ENCODE measurements around the gene COL28A1.

The COL28A1 gene

DNA sequence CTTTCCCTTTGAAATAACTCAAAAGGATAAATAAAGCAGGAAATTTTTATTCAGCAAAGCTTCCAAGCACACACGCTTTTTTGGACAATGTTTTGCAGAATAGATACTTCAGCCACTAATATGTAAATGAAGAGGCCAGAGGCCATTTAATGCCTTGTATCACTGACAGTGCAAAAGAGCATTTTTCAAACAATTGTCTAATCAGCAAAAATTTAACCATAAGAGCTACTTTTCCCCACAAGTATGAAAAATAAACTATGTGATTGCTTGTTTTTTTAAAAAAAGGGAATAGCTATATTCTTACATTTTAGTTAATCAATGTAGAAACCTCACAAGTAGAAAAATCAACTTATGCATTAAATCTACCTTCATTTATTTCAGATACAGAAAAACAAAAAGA lies 99.7 kb downstream of the COL28A1 start:
- H3K4me3 Mint-ChIP-seq: no peak overlapping the region
- no peaks in the 10 kb centered on the region for H3K27me3 Mint-ChIP-seq
- no peaks in the 10 kb centered on the region for H3K4me1 Mint-ChIP-seq (ENCODE audit: low read depth)
- H3K36me3 Mint-ChIP-seq: peaks cover 3% of the 10 kb centered on the region
- no peak overlapping the region for H3K27ac Mint-ChIP-seq
- no peaks in the 10 kb centered on the region for H3K9me3 Mint-ChIP-seq (ENCODE audit: low read depth)

DNA sequence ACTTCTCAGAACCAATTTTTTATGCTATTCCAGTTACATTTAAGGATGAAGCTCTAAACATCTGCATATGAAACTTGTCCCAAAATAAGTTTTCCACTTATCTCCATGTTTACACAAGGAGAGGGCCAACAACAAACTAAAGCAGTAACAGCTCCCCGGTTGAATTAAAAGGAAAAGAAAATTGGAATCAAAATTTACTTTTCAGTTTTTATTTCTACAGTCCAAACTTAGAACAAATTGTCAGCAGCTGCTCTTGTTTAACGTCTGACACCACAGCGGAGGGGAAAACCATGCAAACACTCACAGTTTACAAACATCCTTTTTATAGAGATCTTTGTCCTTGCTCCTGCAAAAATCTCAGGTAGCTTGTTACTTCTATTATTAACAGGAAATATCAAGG lies 101.3 kb downstream of the COL28A1 start:
- no peaks in the 10 kb centered on the region for H3K27me3 Mint-ChIP-seq
- H3K36me3 Mint-ChIP-seq: peaks cover 3% of the 10 kb centered on the region
- no peak overlapping the region for H3K4me3 Mint-ChIP-seq
- no peak overlapping the region for H3K27ac Mint-ChIP-seq
- H3K9me3 Mint-ChIP-seq (ENCODE audit: low read depth): no peaks in the 10 kb centered on the region
- H3K4me1 Mint-ChIP-seq (ENCODE audit: low read depth): no peaks in the 10 kb centered on the region

DNA sequence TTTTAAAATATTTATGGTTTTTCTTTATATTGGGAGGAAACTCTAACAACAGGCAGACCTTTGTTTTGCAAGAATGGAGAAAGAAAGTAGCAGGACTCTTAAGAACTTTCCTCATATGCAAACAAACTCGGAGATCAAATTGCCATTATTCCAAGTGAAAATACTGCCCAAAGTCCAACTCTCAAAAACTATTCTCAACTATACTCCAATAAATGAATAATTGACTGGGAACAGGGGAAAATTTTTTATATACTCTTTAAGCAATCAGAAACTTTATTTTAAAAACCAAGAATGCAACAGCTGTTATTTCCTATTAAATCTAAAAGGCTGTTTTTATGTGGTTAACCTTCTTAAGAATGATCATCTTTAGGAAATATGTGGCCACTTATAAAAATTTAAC lies 101.9 kb downstream of the COL28A1 start:
- Mint-ChIP-seq H3K27me3 (no peaks in the 10 kb centered on the region), H3K9me3 (ENCODE audit: low read depth) (no peaks in the 10 kb centered on the region), H3K4me3 (no peak overlapping the region), H3K36me3 (peaks cover 3% of the 10 kb centered on the region), H3K4me1 (ENCODE audit: low read depth) (no peaks in the 10 kb centered on the region), H3K27ac (no peak overlapping the region)

DNA sequence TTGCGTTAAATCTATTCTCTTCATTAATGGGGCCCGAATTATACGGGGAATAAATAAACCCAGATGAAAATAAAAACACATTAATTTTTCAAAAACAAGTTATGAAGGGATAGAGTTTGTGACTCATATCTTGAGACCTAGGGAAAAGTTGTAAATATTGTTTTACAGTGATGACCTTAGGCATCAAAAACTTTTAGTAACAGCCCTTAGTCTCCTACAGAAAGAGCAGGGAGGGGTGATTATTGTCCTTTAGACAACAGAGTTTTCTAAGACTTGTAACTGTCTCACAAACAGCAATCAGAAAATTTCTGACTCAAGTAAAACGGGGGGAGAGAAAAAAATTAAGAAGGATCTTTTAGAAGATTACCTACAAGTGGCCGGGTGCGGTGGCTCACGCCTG lies 102.7 kb downstream of the COL28A1 start:
- no peaks in the 10 kb centered on the region for H3K9me3 Mint-ChIP-seq (ENCODE audit: low read depth)
- H3K36me3 Mint-ChIP-seq: peaks cover 3% of the 10 kb centered on the region
- H3K27me3 Mint-ChIP-seq: no peaks in the 10 kb centered on the region
- H3K27ac Mint-ChIP-seq: no peak overlapping the region
- no peak overlapping the region for H3K4me3 Mint-ChIP-seq
- no peaks in the 10 kb centered on the region for H3K4me1 Mint-ChIP-seq (ENCODE audit: low read depth)

DNA sequence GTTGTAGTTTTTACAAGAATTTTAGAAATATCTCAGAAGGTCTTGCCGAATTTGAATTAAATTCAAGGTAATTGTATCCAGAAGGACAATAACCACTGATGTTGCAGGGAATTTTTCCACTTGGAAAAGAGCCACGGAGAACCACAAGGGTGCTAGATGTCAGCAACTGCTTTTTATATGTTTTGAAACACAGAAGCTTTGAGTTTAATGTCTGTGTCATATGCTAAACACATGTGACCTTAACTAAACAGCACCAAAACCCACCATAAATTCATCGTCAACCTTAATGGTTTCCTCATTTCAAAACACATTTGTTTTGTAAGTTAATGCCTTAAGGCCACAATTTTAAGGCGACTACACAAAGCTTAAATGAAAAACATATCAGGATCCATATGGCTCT lies 106.9 kb downstream of the COL28A1 start:
- Mint-ChIP-seq H3K36me3 (peaks cover 3% of the 10 kb centered on the region), H3K4me1 (ENCODE audit: low read depth) (peaks cover 12% of the 10 kb centered on the region), H3K4me3 (no peak overlapping the region), H3K9me3 (ENCODE audit: low read depth) (no peaks in the 10 kb centered on the region), H3K27me3 (no peaks in the 10 kb centered on the region), H3K27ac (no peak overlapping the region)

DNA sequence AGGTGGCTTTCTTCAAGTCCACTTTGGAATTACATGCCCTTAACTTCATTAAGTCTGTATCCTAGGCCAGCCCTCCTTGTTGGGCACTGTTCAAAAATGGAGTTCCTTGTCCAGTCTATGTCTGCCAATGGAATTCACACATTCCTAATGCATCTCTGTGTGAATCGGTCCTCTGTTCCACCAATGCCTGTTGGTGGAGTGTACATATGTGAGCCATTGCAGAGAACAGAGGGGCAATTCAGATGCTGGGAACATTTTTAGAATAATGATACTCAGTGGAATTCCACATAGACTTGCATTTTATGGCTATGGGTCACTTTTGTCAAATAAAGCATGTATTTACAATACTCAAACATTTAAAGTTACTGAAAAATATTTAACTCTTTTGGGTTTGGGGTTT lies 108.3 kb downstream of the COL28A1 start:
- Mint-ChIP-seq H3K4me1 (ENCODE audit: low read depth) (peaks cover 12% of the 10 kb centered on the region), H3K27me3 (no peaks in the 10 kb centered on the region)

DNA sequence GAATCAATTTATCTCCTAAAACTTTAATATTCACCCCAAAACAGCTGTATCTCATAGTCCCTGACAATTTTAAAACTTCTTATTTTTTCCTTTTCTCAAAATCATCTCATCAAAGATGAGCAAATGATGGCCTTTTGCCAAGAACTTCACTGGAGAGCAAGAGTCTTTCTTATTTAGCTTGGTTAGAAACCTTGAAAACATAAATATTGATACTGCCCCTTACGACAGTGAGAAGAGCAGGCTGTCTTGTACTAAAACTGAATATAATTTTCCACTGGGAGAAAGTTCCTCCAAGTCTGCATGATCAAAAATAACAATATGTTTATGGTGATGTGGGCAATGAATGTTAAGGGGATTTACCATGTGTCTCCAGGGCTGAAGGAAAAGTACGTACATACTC lies 109.0 kb downstream of the COL28A1 start:
- Mint-ChIP-seq H3K27ac (no peak overlapping the region), H3K4me1 (ENCODE audit: low read depth) (peaks cover 12% of the 10 kb centered on the region), H3K9me3 (ENCODE audit: low read depth) (no peaks in the 10 kb centered on the region), H3K27me3 (no peaks in the 10 kb centered on the region), H3K4me3 (no peak overlapping the region), H3K36me3 (no peaks in the 10 kb centered on the region)

More for the DNA sequence above, 108.3 kb downstream of the COL28A1 start:
- H3K9me3 Mint-ChIP-seq (ENCODE audit: low read depth): no peaks in the 10 kb centered on the region
- no peak overlapping the region for H3K4me3 Mint-ChIP-seq
- H3K27ac Mint-ChIP-seq: no peak overlapping the region
- H3K36me3 Mint-ChIP-seq: peaks cover 3% of the 10 kb centered on the region

DNA sequence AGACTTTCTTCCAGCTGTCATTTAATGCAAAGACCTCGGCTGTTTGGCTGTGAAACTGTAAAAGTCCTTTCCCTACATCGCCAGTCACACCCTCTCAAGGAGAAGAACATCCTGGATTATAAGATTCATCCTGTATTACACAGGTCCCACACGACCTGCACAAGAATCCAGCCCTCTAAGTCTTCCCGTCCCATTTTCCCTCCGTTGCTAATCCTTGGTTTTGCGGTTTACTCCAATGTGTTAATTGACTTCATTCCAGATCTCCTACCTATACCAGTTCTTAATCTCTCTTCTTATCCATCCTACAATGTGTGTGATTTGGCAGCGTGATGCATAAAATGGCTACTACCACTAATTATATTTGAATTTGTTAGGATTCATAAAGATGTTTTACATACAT lies 110.4 kb downstream of the COL28A1 start:
- Mint-ChIP-seq H3K4me3 (peak overlapping the region; percentile 43), H3K4me1 (ENCODE audit: low read depth) (peaks cover 12% of the 10 kb centered on the region), H3K9me3 (ENCODE audit: low read depth) (no peaks in the 10 kb centered on the region), H3K27ac (no peak overlapping the region), H3K27me3 (no peaks in the 10 kb centered on the region), H3K36me3 (no peaks in the 10 kb centered on the region)

DNA sequence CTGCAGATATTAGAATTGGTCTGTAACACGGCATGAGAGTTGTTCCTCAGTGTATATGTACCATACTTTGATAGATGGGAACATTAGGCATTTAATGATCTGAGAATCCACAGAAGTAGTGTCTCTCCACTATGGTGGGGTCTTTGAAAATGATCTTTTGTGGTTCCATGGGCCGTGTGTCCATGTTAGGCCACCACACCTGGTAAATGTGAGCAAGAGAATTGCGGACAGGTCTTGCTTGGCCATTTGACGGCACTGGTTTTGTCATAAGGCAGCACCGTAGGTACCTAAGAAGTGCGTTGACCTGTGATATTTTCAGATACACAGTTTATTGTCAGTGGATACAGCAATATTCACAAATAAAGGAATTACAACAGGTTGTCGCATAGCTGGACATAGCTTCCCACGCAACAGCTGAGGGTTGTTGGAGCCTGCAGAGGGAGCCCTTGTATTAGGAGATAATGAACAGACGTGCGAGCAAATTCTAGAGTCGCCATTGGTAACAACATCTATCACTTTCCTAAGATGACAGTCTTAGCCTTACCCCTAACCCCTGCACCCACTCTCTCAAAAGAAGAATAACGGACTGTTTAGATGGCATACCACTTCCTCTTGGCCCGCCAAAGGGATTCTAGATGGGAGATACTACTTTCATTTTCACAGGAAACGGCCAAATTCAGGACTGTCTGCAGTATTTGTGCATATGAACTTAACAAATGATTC lies 111.4 kb downstream of the COL28A1 start:
- Mint-ChIP-seq H3K4me1 (ENCODE audit: low read depth) (peaks cover 12% of the 10 kb centered on the region), H3K36me3 (no peaks in the 10 kb centered on the region), H3K27ac (no peak overlapping the region), H3K4me3 (no peak overlapping the region), H3K9me3 (ENCODE audit: low read depth) (no peaks in the 10 kb centered on the region), H3K27me3 (no peaks in the 10 kb centered on the region)

DNA sequence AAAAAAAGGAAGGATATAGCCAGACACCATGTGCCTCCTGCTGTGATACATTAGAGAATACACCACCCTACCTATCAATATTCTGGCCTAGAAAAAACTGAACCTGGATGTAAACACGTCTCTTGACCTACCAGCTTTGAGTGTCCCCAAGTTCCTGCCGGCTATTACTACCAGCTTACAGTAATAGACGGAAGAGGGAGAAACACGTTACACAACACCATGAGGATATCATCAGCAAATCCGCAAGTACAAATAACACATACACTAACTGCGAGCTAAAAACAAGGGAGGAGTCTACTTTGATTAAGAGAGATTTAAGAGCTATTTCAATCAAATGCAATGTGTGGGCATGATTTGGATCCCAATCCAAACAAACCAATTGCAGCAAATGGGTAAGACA lies 113.0 kb downstream of the COL28A1 start:
- Mint-ChIP-seq H3K4me3 (no peak overlapping the region), H3K27ac (no peak overlapping the region), H3K9me3 (ENCODE audit: low read depth) (no peaks in the 10 kb centered on the region), H3K36me3 (no peaks in the 10 kb centered on the region), H3K4me1 (ENCODE audit: low read depth) (peaks cover 12% of the 10 kb centered on the region), H3K27me3 (no peaks in the 10 kb centered on the region)

DNA sequence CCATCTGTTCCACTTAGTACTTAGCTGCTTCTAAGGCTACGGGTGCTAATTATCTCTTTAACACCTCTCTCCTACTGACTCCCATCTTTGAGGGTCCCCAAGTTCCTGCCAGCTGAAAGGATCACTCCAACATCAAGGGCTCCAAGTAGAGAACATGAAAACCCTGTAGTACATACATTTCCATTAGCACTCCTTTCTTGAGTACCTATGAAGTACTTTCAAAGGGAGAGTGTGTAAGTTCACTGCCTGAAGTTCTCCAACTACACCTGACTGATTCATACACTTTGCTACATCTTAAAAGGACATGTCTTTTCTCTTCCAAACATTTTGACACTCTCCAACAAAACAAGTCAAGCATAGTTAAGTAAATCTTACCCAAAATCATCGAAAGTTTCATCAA lies 113.8 kb downstream of the COL28A1 start:
- no peak overlapping the region for H3K27ac Mint-ChIP-seq
- H3K36me3 Mint-ChIP-seq: no peaks in the 10 kb centered on the region
- no peaks in the 10 kb centered on the region for H3K27me3 Mint-ChIP-seq
- H3K4me3 Mint-ChIP-seq: no peak overlapping the region
- peaks cover 12% of the 10 kb centered on the region for H3K4me1 Mint-ChIP-seq (ENCODE audit: low read depth)
- H3K9me3 Mint-ChIP-seq (ENCODE audit: low read depth): no peaks in the 10 kb centered on the region

DNA sequence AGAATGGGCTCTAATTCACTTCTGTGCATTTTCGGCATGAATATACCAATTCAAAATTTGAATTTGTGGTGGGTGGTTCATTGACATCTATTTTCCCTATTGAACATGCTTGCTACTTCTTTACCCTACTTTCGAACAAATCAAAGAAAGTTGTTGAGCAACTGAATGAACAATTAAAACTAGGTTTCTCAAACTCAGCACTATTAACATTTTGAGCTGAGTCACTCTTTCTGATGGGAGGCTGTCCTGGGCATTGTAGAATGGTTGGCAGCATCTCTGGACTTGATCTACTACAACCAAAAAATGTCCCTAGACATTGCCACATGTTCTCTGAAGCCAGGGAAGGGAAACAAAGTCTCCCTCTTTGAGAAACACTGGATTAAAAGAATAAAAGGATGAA lies 116.7 kb downstream of the COL28A1 start:
- no peaks in the 10 kb centered on the region for H3K9me3 Mint-ChIP-seq (ENCODE audit: low read depth)
- no peak overlapping the region for H3K4me3 Mint-ChIP-seq
- no peaks in the 10 kb centered on the region for H3K36me3 Mint-ChIP-seq
- H3K27me3 Mint-ChIP-seq: no peaks in the 10 kb centered on the region
- no peak overlapping the region for H3K27ac Mint-ChIP-seq
- peaks cover 5% of the 10 kb centered on the region for H3K4me1 Mint-ChIP-seq (ENCODE audit: low read depth)

DNA sequence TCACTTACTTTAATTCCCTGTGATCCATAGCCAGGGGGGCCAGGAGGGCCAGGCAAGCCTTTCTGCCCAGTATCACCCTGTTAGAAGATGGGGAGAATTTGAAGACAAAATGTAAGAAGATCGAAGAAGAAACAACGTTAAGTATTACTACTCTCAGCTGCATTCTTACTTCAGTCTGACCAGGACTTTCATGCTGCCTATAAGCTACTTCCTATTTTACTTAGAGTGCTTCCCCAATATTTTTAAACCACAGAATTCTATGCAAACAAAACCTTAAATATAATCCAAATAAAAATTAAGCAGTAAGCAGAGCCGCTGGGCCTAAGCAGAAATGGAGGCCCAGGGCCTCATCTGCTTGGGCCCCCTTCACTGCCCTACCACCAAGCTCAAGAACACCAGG lies 117.8 kb downstream of the COL28A1 start:
- Mint-ChIP-seq H3K4me3 (no peak overlapping the region), H3K36me3 (peaks cover 2% of the 10 kb centered on the region), H3K4me1 (ENCODE audit: low read depth) (peaks cover 5% of the 10 kb centered on the region), H3K9me3 (ENCODE audit: low read depth) (no peaks in the 10 kb centered on the region), H3K27ac (no peak overlapping the region), H3K27me3 (no peaks in the 10 kb centered on the region)

DNA sequence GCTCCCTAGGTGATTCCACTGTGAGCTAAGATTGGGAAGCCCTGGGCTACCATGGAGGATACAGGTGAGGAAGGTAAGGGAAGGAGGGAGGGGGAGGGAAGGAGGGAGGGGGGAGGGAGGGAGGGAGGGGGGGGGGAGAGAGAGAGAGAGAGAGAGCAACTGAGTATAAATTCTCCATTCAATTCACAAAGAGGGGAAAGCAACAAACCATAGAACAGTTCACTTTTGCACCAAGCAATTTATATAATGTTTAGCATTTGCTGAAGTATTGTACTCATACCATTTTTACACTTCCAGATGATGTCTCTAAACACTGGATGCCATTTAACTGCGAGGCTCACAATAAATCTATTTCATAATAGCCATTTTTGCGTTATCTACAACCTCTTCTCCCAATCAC lies 118.3 kb downstream of the COL28A1 start:
- H3K9me3 Mint-ChIP-seq (ENCODE audit: low read depth): no peaks in the 10 kb centered on the region
- peaks cover 5% of the 10 kb centered on the region for H3K4me1 Mint-ChIP-seq (ENCODE audit: low read depth)
- H3K27ac Mint-ChIP-seq: no peak overlapping the region
- H3K27me3 Mint-ChIP-seq: no peaks in the 10 kb centered on the region
- H3K4me3 Mint-ChIP-seq: no peak overlapping the region
- H3K36me3 Mint-ChIP-seq: peaks cover 2% of the 10 kb centered on the region

DNA sequence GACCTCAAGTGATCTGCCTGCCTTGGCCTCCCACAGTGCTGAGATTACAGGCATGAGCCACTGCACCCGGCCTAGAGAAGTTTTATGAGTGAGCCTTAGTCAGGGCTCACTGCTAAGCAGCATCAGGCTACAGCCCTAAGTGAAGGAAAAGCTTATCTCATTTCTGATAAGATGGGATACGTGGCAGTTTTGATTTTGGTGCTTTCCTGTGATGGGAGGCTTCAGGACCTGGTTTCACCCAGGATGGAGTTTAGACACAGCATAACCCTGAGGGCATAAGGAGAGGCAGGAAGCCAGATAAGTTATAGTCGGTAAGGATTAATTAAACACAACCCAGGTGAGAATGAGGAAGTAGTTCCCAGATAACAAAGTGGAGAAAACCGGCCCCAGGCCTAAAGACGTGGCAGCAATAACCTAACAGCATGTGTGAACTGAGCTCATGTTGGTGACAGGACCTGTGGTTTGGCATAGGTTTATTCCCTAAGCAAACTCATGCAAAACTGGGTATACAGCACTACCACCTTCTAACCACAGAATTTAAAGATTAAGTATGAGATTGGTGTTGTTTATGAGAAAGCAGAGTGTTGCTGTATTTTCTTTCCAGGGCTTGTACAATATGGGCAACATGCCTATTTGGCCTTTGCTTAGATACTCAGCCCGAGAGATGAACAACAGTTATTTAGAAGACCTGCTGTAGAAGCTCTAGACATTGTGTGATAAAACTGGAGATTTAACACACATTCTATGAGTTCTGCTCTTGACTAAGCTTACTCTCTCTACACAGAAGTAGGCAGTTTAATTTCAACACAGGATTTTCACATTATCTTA lies 119.4 kb downstream of the COL28A1 start:
- Mint-ChIP-seq H3K27me3 (no peaks in the 10 kb centered on the region), H3K27ac (no peak overlapping the region), H3K4me3 (no peak overlapping the region), H3K4me1 (ENCODE audit: low read depth) (peaks cover 5% of the 10 kb centered on the region), H3K36me3 (peaks cover 2% of the 10 kb centered on the region), H3K9me3 (ENCODE audit: low read depth) (no peaks in the 10 kb centered on the region)

All from activated naive CD8-positive, alpha-beta T cell (primary cell).